Measurements from ENCODE around the gene PTGES. TPM values are rescaled to one million over a fixed set of nuclear protein-coding genes. Genes with fewer than 3 reads are reported as not detected.
"Not testable (repeated sequence)": the region's sequence is repeated elsewhere in the genome, so short reads cannot be mapped to it uniquely, and the experiment has no call there.

The PTGES gene, protein sequence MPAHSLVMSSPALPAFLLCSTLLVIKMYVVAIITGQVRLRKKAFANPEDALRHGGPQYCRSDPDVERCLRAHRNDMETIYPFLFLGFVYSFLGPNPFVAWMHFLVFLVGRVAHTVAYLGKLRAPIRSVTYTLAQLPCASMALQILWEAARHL
- total RNA-seq: 1 to 10 TPM; 3.2 to 9.8 TPM
- polyA plus RNA-seq (ENCODE audit: insufficient read length in 6 of 6): 1 to 10 TPM; 5.2 to 6.7 (median 6.1) TPM
- long read RNA-seq, donor 1, partial matches to known transcripts: 0 of 5 reads
- long read RNA-seq, donor 1, other reads (novel, unspliced or antisense): 0 of 5 reads
- long read RNA-seq, donor 2, partial matches to known transcripts: 0 of 1 reads
- long read RNA-seq, donor 2, other reads (novel, unspliced or antisense): 0 of 1 reads
- long read RNA-seq, donor 3, partial matches to known transcripts: 0 of 2 reads
- long read RNA-seq, donor 3, other reads (novel, unspliced or antisense): 0 of 2 reads
- long read RNA-seq, donor 4, transcript PTGES-201 (3 exons, 1,774 nt): major isoform, 8 of 9 reads
- long read RNA-seq, donor 4, partial matches to known transcripts: 0 of 9 reads
- long read RNA-seq, donor 4, other reads (novel, unspliced or antisense): 1 of 9 reads
- long read RNA-seq, donor 5, partial matches to known transcripts: 0 of 3 reads
- long read RNA-seq, donor 5, other reads (novel, unspliced or antisense): 0 of 3 reads
- long read RNA-seq, donor 6, transcript PTGES-201 (3 exons, 1,774 nt): major isoform, 5 of 5 reads
- long read RNA-seq, donor 6, partial matches to known transcripts: 0 of 5 reads
- long read RNA-seq, donor 6, other reads (novel, unspliced or antisense): 0 of 5 reads
- long read RNA-seq, donor 7: 0 reads
- long read RNA-seq, donor 8, partial matches to known transcripts: 0 of 2 reads
- long read RNA-seq, donor 8, other reads (novel, unspliced or antisense): 0 of 2 reads
- long read RNA-seq, donor 9: 0 reads
- long read RNA-seq, donor 10, transcript PTGES-201 (3 exons, 1,774 nt): major isoform, 6 of 8 reads
- long read RNA-seq, donor 10, partial matches to known transcripts: 0 of 8 reads
- long read RNA-seq, donor 10, other reads (novel, unspliced or antisense): 2 of 8 reads
- long read RNA-seq, donor 11, partial matches to known transcripts: 0 of 3 reads
- long read RNA-seq, donor 11, other reads (novel, unspliced or antisense): 0 of 3 reads
- long read RNA-seq, donor 12, partial matches to known transcripts: 0 of 2 reads
- long read RNA-seq, donor 12, other reads (novel, unspliced or antisense): 0 of 2 reads

GRCh38 chr9:129752900-129753729, at the start of gene PTGES:
TSS of gene PTGES (minus strand) at chr9:129753042. CDS start at chr9:129753012, 30 bp downstream.
- Histone ChIP-seq H3K4me3 (peak within 1 kb of the TSS; percentile 2 to 26), H3K4me1 (peaks cover 4 to 39% of the 10 kb centered on the region in 2 donors), H3K27me3 (peaks cover 0 to 30% of the 10 kb centered on the region in 2 donors), H3K36me3 (no peaks in the 10 kb centered on the region), H3K27ac (no peak within 1 kb of the TSS), H3K9me3 (no peaks in the 10 kb centered on the region)
- DNase-seq: peak; percentile 67 to 90 (median 79)
- intact Hi-C loops (cut with DNase I): no loop called here
- ATAC-seq: peak; percentile 96
- no peak for TF ChIP-seq CTCF (IDR thresholded peaks at IDR 0.05)

- Histone ChIP-seq H3K4me3 (no peak overlapping the region), H3K9me3 (no peaks in the 10 kb centered on the region), H3K27ac (no peak overlapping the region), H3K36me3 (peaks cover 0 to 7% of the 10 kb centered on the region in 2 donors), H3K27me3 (no peaks in the 10 kb centered on the region), H3K4me1 (peaks cover 5 to 30% of the 10 kb centered on the region in 2 donors)
- ATAC-seq (no peak), DNase-seq (no peak)
- no peak for TF ChIP-seq CTCF (IDR thresholded peaks at IDR 0.05)
- intact Hi-C loops (cut with DNase I): no loop called here
These were observed 48.7 kb upstream of the PTGES start for GRCh38 chr9:129801504-129801903.

- no peaks in the 10 kb centered on the region for H3K9me3 ChIP-seq
- no peaks in the 10 kb centered on the region for H3K36me3 ChIP-seq
- ATAC-seq (no peak), DNase-seq (no peak)
- intact Hi-C loops (cut with DNase I): loop anchor here in 1 of 2 donors (10.0 kb wide), 1 partner anchor 164 kb away; no protein-coding TSS in a partner anchor
- H3K27ac ChIP-seq: no peak overlapping the region
- peaks cover 0 to 8% of the 10 kb centered on the region in 2 donors for H3K27me3 ChIP-seq
- TF ChIP-seq CTCF (IDR thresholded peaks at IDR 0.05): no peak
- H3K4me1 ChIP-seq: peaks cover 3 to 4% of the 10 kb centered on the region in 2 donors
- no peak overlapping the region for H3K4me3 ChIP-seq
These were observed 46.1 kb upstream of the PTGES start for GRCh38 chr9:129798973-129799372.

GRCh38 chr9:129796029-129796428, 43.2 kb upstream of the PTGES start:
- H3K4me1 ChIP-seq, H3K27ac ChIP-seq, H3K36me3 ChIP-seq, H3K9me3 ChIP-seq, ATAC-seq, DNase-seq, H3K4me3 ChIP-seq: not testable (repeated sequence)
- intact Hi-C loops (cut with DNase I): loop anchor here in 1 of 2 donors (10.0 kb wide), 1 partner anchor 161 kb away; no protein-coding TSS in a partner anchor
- peaks cover 0 to 16% of the 10 kb centered on the region in 2 donors for H3K27me3 ChIP-seq

All from left lung (tissue), 14 donors.